SK-N-MC (cell line): ENCODE measurements around the gene SERHL2.
"Not testable (repeated sequence)": the region's sequence is repeated elsewhere in the genome, so short reads cannot be mapped to it uniquely, and the experiment has no call there.

Experiments
- EZH2 ChIP-seq: fragments of 200-600 bp; sonication (generic); IDR thresholded peaks from one replicate; pipeline ENCODE4 v1.6.1; 2017; ENCODE audit warnings: antibody characterized with exemption
- FOXP2 ChIP-seq: optimal IDR thresholded peaks from 2 replicates; pipeline ENCODE3; 2011; ENCODE audit warnings: mild to moderate bottlenecking, moderate library complexity; ENCODE audit not compliant: insufficient read depth; ENCODE audit errors: extremely low read length, control extremely low read depth
- POLR2AphosphoS5 ChIP-seq: IDR thresholded peaks from 2 replicates; pipeline ENCODE4 v1.6.1; 2012; ENCODE audit warnings: mild to moderate bottlenecking, low read depth, low read length, borderline replicate concordance

- not testable (repeated sequence) for TF ChIP-seq POLR2AphosphoS5, EZH2, FOXP2
Observed at GRCh38 chr22:42512273-42512990, 41.3 kb upstream of the SERHL2 start.
